ENCODE results near the gene ISCA2.

The ISCA2 gene

GRCh38 chr14:74500417-74501134 lies 7.0 kb downstream of the ISCA2 start:
- H4K20me1 ChIP-seq (ENCODE audit: insufficient read depth, low read length): no peaks in the 10 kb centered on the region
- no peak overlapping the region for H3K27ac ChIP-seq (ENCODE audit: low read length)
- H3K9me3 ChIP-seq (ENCODE audit: insufficient read depth, low read length): no peaks in the 10 kb centered on the region
- no peak overlapping the region for H3K4me3 ChIP-seq (ENCODE audit: low read length)
- H3K4me2 ChIP-seq (ENCODE audit: low read length): no peak overlapping the region
- H3K79me2 ChIP-seq (ENCODE audit: low read length): no peaks in the 10 kb centered on the region
- H2AFZ ChIP-seq (ENCODE audit: low read depth, low read length): no peak overlapping the region
- no peak overlapping the region for H3K9ac ChIP-seq (ENCODE audit: low read length)
- TF ChIP-seq, protein P1, sequence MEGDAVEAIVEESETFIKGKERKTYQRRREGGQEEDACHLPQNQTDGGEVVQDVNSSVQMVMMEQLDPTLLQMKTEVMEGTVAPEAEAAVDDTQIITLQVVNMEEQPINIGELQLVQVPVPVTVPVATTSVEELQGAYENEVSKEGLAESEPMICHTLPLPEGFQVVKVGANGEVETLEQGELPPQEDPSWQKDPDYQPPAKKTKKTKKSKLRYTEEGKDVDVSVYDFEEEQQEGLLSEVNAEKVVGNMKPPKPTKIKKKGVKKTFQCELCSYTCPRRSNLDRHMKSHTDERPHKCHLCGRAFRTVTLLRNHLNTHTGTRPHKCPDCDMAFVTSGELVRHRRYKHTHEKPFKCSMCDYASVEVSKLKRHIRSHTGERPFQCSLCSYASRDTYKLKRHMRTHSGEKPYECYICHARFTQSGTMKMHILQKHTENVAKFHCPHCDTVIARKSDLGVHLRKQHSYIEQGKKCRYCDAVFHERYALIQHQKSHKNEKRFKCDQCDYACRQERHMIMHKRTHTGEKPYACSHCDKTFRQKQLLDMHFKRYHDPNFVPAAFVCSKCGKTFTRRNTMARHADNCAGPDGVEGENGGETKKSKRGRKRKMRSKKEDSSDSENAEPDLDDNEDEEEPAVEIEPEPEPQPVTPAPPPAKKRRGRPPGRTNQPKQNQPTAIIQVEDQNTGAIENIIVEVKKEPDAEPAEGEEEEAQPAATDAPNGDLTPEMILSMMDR (IDR thresholded peaks at IDR 0.05; ENCODE audit: low read depth, low read length): no peak
- TF ChIP-seq EZH2phosphoT487 (IDR thresholded peaks at IDR 0.05; ENCODE audit: low read depth): no peak
- no peaks in the 10 kb centered on the region for H3K27me3 ChIP-seq (ENCODE audit: low read depth, low read length)
- peaks cover 5% of the 10 kb centered on the region; the same call in 1 of the 2 replicates for H3K4me1 ChIP-seq (ENCODE audit: low read length)
- no peaks in the 10 kb centered on the region for H3K36me3 ChIP-seq (replicated peaks; ENCODE audit: low read depth, low read length)

DNA sequence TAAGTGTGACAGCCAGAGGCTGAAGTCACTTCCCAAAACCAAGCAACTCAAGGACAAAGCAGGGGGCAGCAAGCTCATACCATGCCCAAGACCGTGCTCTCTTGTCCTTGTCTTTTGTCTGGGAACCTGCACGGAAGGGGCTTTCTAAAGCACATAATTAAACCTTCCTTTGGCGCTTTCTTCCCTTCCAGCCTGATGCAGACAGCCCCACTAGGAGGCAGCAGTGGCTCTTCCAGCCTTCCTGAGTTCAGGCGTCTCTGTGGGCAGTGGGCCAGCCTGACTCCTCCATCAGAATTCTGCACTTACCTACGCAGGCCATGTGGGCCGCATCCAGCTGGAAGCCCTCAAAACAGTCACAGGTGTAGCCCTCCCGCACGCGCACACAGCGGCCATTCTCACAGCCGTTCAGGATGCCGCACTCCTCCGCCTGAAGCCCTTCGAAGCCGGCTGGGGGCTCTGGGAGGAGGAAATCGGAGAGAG lies 7.6 kb downstream of the ISCA2 start:
- H3K9me3 ChIP-seq (ENCODE audit: insufficient read depth, low read length): no peaks in the 10 kb centered on the region
- H2AFZ ChIP-seq (ENCODE audit: low read depth, low read length): no peak overlapping the region
- no peaks in the 10 kb centered on the region for H3K36me3 ChIP-seq (replicated peaks; ENCODE audit: low read depth, low read length)
- TF ChIP-seq EZH2phosphoT487 (IDR thresholded peaks at IDR 0.05; ENCODE audit: low read depth): no peak
- TF ChIP-seq, protein P1 (IDR thresholded peaks at IDR 0.05; ENCODE audit: low read depth, low read length): peak; percentile 21; the same call in 1 of the 2 replicates
- peaks cover 4% of the 10 kb centered on the region; the same call in 1 of the 2 replicates for H3K4me1 ChIP-seq (ENCODE audit: low read length)
- no peaks in the 10 kb centered on the region for H4K20me1 ChIP-seq (ENCODE audit: insufficient read depth, low read length)
- no peak overlapping the region for H3K27ac ChIP-seq (ENCODE audit: low read length)
- no peak overlapping the region for H3K4me3 ChIP-seq (ENCODE audit: low read length)
- no peaks in the 10 kb centered on the region for H3K27me3 ChIP-seq (ENCODE audit: low read depth, low read length)
- H3K4me2 ChIP-seq (ENCODE audit: low read length): no peak overlapping the region
- no peak overlapping the region for H3K9ac ChIP-seq (ENCODE audit: low read length)
- H3K79me2 ChIP-seq (ENCODE audit: low read length): no peaks in the 10 kb centered on the region

DNA sequence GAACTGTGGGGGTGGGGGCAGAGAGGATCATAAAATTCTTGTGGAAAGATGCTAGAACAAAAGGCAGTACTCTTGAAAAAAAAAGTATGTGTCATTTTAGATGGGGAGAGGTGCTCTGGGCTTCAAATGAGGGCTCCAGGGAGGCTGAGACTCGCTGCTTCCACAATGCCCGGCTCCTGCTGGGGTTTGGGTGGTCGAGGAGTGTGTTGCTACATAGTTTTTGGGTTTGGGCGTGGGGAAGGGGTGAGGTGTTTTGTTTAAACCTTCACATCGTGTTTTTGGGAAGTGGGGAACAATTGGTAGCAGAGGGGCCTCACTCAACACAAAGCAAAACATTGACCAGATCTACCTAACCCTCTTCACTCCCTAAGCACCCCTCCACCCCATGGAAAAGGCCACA lies 8.1 kb downstream of the ISCA2 start:
- TF ChIP-seq, protein P1 (IDR thresholded peaks at IDR 0.05; ENCODE audit: low read depth, low read length): no peak
- TF ChIP-seq EZH2phosphoT487 (IDR thresholded peaks at IDR 0.05; ENCODE audit: low read depth): no peak
- H3K9ac ChIP-seq (ENCODE audit: low read length): no peak overlapping the region
- H3K4me2 ChIP-seq (ENCODE audit: low read length): peak overlapping the region; percentile 56; the same call in 1 of the 2 replicates
- no peaks in the 10 kb centered on the region for H3K27me3 ChIP-seq (ENCODE audit: low read depth, low read length)
- H4K20me1 ChIP-seq (ENCODE audit: insufficient read depth, low read length): no peaks in the 10 kb centered on the region
- H3K36me3 ChIP-seq (replicated peaks; ENCODE audit: low read depth, low read length): no peaks in the 10 kb centered on the region
- peaks cover 4% of the 10 kb centered on the region; the same call in 1 of the 2 replicates for H3K4me1 ChIP-seq (ENCODE audit: low read length)
- no peak overlapping the region for H3K27ac ChIP-seq (ENCODE audit: low read length)
- no peak overlapping the region for H2AFZ ChIP-seq (ENCODE audit: low read depth, low read length)
- H3K9me3 ChIP-seq (ENCODE audit: insufficient read depth, low read length): no peaks in the 10 kb centered on the region
- H3K79me2 ChIP-seq (ENCODE audit: low read length): no peaks in the 10 kb centered on the region
- H3K4me3 ChIP-seq (ENCODE audit: low read length): no peak overlapping the region

GRCh38 chr14:74502236-74503019 lies 8.9 kb downstream of the ISCA2 start:
- peaks cover 4% of the 10 kb centered on the region; the same call in 1 of the 2 replicates for H3K4me1 ChIP-seq (ENCODE audit: low read length)
- H3K27me3 ChIP-seq (ENCODE audit: low read depth, low read length): 0 out of 2 replicates have a peak, but pooled peaks cover 3% of the 10 kb centered on the region
- H3K9me3 ChIP-seq (ENCODE audit: insufficient read depth, low read length): no peaks in the 10 kb centered on the region
- no peak for TF ChIP-seq EZH2phosphoT487 (IDR thresholded peaks at IDR 0.05; ENCODE audit: low read depth)
- TF ChIP-seq, protein P1 (IDR thresholded peaks at IDR 0.05; ENCODE audit: low read depth, low read length): peak; percentile 75
- peak overlapping the region; percentile 56 for H3K4me2 ChIP-seq (ENCODE audit: low read length)
- no peaks in the 10 kb centered on the region for H3K36me3 ChIP-seq (replicated peaks; ENCODE audit: low read depth, low read length)
- H3K9ac ChIP-seq (ENCODE audit: low read length): no peak overlapping the region
- H3K27ac ChIP-seq (ENCODE audit: low read length): no peak overlapping the region
- H2AFZ ChIP-seq (ENCODE audit: low read depth, low read length): no peak overlapping the region
- no peaks in the 10 kb centered on the region for H4K20me1 ChIP-seq (ENCODE audit: insufficient read depth, low read length)
- H3K4me3 ChIP-seq (ENCODE audit: low read length): 0 out of 2 replicates have a peak overlapping the region, but pooled peaks have one; percentile 26
- no peaks in the 10 kb centered on the region for H3K79me2 ChIP-seq (ENCODE audit: low read length)

Data from OCI-LY3 (cell line).